PC-9 (cell line): ENCODE data around the gene SUMF2. TPM values are rescaled to one million over a fixed set of nuclear protein-coding genes. Genes with fewer than 3 reads are reported as not detected.

ENCODE experiments used
- BruUV-seq: library from RNA; stranded (reverse); fragments of 400-500 nt; replicated peaks from 2 replicates; lab custom pipeline; 2021; lab: Mats Ljungman, UMichigan
- CTCF ChIA-PET: fragments of 300-600 bp; sonication (Branson Sonifier 250); formaldehyde crosslinking; loops from one replicate; lab custom pipeline; 2022; ENCODE audit warnings: antibody characterized with exemption; lab: Charles Lee
- POLR2A ChIA-PET: fragments of 300-600 bp; sonication (Branson Sonifier 250); formaldehyde crosslinking; loops from one replicate; lab custom pipeline; 2022; ENCODE audit warnings: antibody characterized with exemption; ENCODE audit not compliant: unreplicated experiment; lab: Charles Lee
- DNase-seq, 2 experiments: peaks; one replicate each; pipeline versions ENCODE4 v3.0.0 to v3.0.0-alpha.2; 2015 to 2022; ENCODE audit warnings: mixed read lengths in 1 of 2
- H2AFZ ChIP-seq: fragments of 200-600 bp; sonication (generic); 2 replicates; pipeline ENCODE4 v1.8.1; 2017; ENCODE audit warnings: antibody characterized with exemption
- H3F3A ChIP-seq: fragments of 200-600 bp; sonication (generic); 2 replicates; pipeline ENCODE4 v1.8.1; 2017; ENCODE audit warnings: antibody characterized with exemption, mild to moderate bottlenecking, low read depth; ENCODE audit not compliant: insufficient read depth
- H3K27ac ChIP-seq: fragments of 200-600 bp; sonication (generic); 2 replicates; pipeline ENCODE4 v1.6.1; 2016; ENCODE audit warnings: mixed run types
- H3K27me3 ChIP-seq: fragments of 200-600 bp; sonication (generic); 2 replicates; pipeline ENCODE4 v1.6.1; 2016; ENCODE audit warnings: low read depth, mixed run types; ENCODE audit not compliant: insufficient read depth
- H3K36me3 ChIP-seq: fragments of 200-600 bp; sonication (generic); 2 replicates; pipeline ENCODE4 v1.6.1; 2016; ENCODE audit warnings: low read depth, mixed run types
- H3K4me1 ChIP-seq: fragments of 200-600 bp; sonication (generic); replicated peaks from 2 replicates; pipeline ENCODE4 v1.6.1; 2016; ENCODE audit warnings: mixed run types; ENCODE audit not compliant: insufficient read depth
- H3K4me2 ChIP-seq: fragments of 200-600 bp; sonication (generic); 2 replicates; pipeline ENCODE4 v1.6.1; 2017; ENCODE audit warnings: mixed run types
- H3K4me3 ChIP-seq: fragments of 200-600 bp; sonication (generic); 2 replicates; pipeline ENCODE4 v1.6.1; 2016; ENCODE audit warnings: mixed run types
- H3K79me2 ChIP-seq: fragments of 200-600 bp; sonication (generic); 2 replicates; pipeline ENCODE4 v1.6.1; 2017; ENCODE audit warnings: low read depth, mixed run types
- H3K9me2 ChIP-seq: fragments of 200-600 bp; sonication (generic); 2 replicates; pipeline ENCODE4 v1.8.1; 2017; ENCODE audit warnings: mild to moderate bottlenecking; ENCODE audit not compliant: insufficient read depth
- H3K9me3 ChIP-seq: fragments of 200-600 bp; sonication (generic); 2 replicates; pipeline ENCODE4 v1.8.1; 2016; ENCODE audit warnings: low read depth; ENCODE audit not compliant: insufficient read depth
- H4K20me1 ChIP-seq: fragments of 200-600 bp; sonication (generic); 2 replicates; pipeline ENCODE4 v1.8.1; 2017; ENCODE audit not compliant: insufficient read depth
- EZH2 ChIP-seq: fragments of 200-600 bp; sonication (generic); IDR thresholded peaks from 2 replicates; pipeline ENCODE4 v1.8.0; 2017; ENCODE audit warnings: antibody characterized with exemption, low read depth
- intact Hi-C: fragments of 100-400 bp; cut with micrococcal nuclease; formaldehyde crosslinking; loops from one replicate; pipeline ENCODE4 v1.10.0; 2022; ENCODE audit not compliant: unreplicated experiment
- total RNA-seq: library from RNA; stranded (reverse); gene quantifications from 2 replicates; pipeline ENCODE4 v1.2.3, GENCODE V29; 2021
- TF ChIP-seq, protein P1 (sequence below): fragments of 200-600 bp; sonication (generic); conservative IDR thresholded peaks from 2 replicates; pipeline ENCODE4 v1.6.1; 2017; ENCODE audit warnings: mixed run types, antibody characterized with exemption, mild to moderate bottlenecking, moderate library complexity

The SUMF2 gene
- total RNA-seq, 1 experiment from 2014 or later: 256 TPM

DNA sequence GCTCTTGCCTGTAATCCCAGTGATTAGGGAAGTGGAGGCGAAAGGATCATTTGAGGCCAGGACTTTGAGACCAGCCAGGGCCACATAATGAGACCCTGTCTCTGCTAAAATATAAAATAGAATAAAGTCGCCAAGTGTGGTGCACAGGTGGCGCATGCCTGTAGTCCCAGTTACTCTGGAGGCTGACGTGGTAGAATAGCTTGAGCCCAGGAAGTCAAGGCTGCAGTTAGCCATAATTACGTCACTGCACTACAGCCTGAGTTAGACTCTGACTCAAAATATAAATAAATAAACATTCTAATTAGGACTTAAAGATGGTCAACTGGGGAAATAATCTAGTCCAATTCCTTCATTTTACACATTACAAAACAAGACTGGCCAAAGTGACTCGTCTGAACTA is 41.4 kb downstream of the SUMF2 start:
- Histone ChIP-seq H3K9me2 (no peaks in the 10 kb centered on the region), H3K36me3 (peaks cover 45% of the 10 kb centered on the region), H3K27ac (peak overlapping the region; percentile 73), H3K9me3 (no peaks in the 10 kb centered on the region), H2AFZ (peak overlapping the region; percentile 75), H3F3A (peaks cover 49% of the 10 kb centered on the region), H3K4me3 (peak overlapping the region; percentile 74), H3K4me1 (peaks cover 25% of the 10 kb centered on the region), H3K27me3 (no peaks in the 10 kb centered on the region), H3K79me2 (peaks cover 46% of the 10 kb centered on the region), H4K20me1 (peaks cover 50% of the 10 kb centered on the region), H3K4me2 (peak overlapping the region; percentile 84)
- peak; percentile 40 to 79 for DNase-seq
- ChIA-PET CTCF (interaction anchor here (0.7 kb wide), 1 partner anchor 551 kb away, joined by 8 read pairs; no protein-coding TSS in a partner anchor), POLR2A (interaction anchor here (0.7 kb wide), 1 partner anchor 91 kb away, joined by 3 read pairs; no protein-coding TSS in a partner anchor)
- intact Hi-C loops: loop anchor here (5.0 kb wide), 1 partner anchor 43 kb away; the partner anchor contains the start of gene SUMF2
- BruUV-seq: no TSS peak
- no peak for TF ChIP-seq EZH2
- TF ChIP-seq, protein P1, sequence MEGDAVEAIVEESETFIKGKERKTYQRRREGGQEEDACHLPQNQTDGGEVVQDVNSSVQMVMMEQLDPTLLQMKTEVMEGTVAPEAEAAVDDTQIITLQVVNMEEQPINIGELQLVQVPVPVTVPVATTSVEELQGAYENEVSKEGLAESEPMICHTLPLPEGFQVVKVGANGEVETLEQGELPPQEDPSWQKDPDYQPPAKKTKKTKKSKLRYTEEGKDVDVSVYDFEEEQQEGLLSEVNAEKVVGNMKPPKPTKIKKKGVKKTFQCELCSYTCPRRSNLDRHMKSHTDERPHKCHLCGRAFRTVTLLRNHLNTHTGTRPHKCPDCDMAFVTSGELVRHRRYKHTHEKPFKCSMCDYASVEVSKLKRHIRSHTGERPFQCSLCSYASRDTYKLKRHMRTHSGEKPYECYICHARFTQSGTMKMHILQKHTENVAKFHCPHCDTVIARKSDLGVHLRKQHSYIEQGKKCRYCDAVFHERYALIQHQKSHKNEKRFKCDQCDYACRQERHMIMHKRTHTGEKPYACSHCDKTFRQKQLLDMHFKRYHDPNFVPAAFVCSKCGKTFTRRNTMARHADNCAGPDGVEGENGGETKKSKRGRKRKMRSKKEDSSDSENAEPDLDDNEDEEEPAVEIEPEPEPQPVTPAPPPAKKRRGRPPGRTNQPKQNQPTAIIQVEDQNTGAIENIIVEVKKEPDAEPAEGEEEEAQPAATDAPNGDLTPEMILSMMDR: no peak; the same call in 1 of the 2 replicates

DNA sequence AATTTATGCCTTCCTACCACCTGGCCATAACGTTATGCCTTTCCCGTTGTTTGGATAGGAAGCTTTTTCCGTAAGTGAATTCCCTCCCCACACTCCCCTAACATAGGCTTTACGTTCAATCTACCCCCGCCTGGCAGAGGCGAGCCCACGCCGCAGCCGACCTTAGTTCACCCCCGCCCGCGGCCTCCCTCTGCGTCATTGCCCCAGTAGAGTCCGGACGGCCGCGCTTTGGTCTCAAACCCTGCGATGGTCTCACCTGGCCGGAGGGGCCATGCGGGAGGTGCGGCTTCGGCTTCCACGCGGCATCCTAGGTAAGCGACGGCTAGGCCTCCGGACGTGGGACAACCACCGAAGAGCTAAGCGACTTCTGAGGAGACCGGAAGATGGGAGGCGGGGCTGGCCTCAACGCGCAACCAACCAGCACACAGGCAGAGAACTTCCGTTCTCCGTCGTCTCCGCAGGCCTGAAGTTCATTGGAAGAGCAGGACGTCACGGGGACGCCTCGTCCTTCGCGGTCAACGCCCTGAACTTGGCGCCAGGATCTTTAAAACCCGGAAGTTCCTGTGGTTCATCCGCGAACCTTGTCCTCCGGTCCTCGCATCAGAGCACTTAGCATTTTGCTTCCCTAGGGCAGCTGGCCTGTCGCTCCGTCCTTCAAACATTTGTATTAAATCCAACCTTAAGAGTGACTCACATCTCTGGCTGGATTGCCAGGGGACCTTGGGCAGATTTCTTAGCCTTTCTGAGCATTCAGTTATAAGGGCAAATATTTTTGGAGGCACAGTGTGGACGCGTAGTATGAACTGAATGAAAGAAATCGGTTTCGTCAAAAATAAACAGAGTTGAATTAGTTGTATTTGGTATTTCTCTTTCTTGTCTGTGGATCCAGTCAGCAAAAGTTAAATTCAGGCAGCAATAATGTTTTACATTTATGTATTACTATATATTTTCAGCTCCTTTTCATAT is 42.3 kb downstream of the SUMF2 start, which contains the start of gene CHCHD2:
CHCHD2 (minus strand) TSS at position 369 of the 966 bp plus-strand sequence; CDS start at position 306, 63 bp downstream.
- Histone ChIP-seq H3K36me3 (peaks cover 37% of the 10 kb centered on the region), H2AFZ (peak within 1 kb of the TSS; percentile 87), H4K20me1 (peaks cover 41% of the 10 kb centered on the region), H3K27me3 (no peaks in the 10 kb centered on the region), H3K9me2 (no peaks in the 10 kb centered on the region), H3K79me2 (peaks cover 46% of the 10 kb centered on the region), H3K9me3 (no peaks in the 10 kb centered on the region), H3K4me3 (peak within 1 kb of the TSS; percentile 74), H3K4me2 (peak within 1 kb of the TSS; percentile 84), H3F3A (peaks cover 41% of the 10 kb centered on the region), H3K27ac (peak within 1 kb of the TSS; percentile 73), H3K4me1 (peaks cover 25% of the 10 kb centered on the region)
- BruUV-seq: TSS peak; percentile 93
- DNase-seq: peak; percentile 99 to 100
- ChIA-PET POLR2A (interaction anchor here (0.5 to 0.9 kb wide), 6 partner anchors 11 to 979 kb away, joined by 3 to 17 read pairs (median 6); partner anchors contain the start of gene PSPH), CTCF (interaction anchor here (0.6 kb wide), 1 partner anchor 42 kb away, joined by 8 read pairs; no protein-coding TSS in a partner anchor)
- TF ChIP-seq, protein P1: no peak
- TF ChIP-seq EZH2: no peak
- intact Hi-C loops: loop anchor here (1.0 to 5.0 kb wide), 4 partner anchors 32 to 740 kb away; partner anchors contain the start of gene SUMF2

DNA sequence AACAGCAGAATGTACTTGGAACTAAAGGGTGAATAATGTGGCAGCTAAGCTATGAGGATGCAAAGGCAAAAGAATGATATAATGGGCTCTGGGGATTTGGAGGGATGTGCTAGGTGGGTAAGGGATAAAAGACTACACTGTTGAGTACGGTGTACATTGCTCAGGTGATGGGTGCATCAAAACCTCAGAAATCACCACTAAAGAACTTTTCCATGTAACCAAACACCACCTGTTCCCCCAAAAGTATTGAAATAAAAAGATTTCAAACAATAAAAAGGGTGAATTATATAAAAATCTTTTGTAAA is 43.8 kb downstream of the SUMF2 start:
- Histone ChIP-seq H3K27me3 (no peaks in the 10 kb centered on the region), H3F3A (peaks cover 25% of the 10 kb centered on the region), H3K4me1 (peaks cover 25% of the 10 kb centered on the region), H3K4me3 (no peak overlapping the region), H3K4me2 (no peak overlapping the region), H2AFZ (no peak overlapping the region), H3K79me2 (peaks cover 34% of the 10 kb centered on the region), H3K27ac (no peak overlapping the region), H3K36me3 (peaks cover 21% of the 10 kb centered on the region), H3K9me2 (no peaks in the 10 kb centered on the region), H4K20me1 (peaks cover 26% of the 10 kb centered on the region), H3K9me3 (no peaks in the 10 kb centered on the region)
- TF ChIP-seq, protein P1: no peak
- TF ChIP-seq EZH2: no peak
- intact Hi-C loops: loop anchor here (5.0 kb wide), 1 partner anchor 46 kb away; the partner anchor contains the start of gene SUMF2
- ChIA-PET CTCF (no interaction called here), POLR2A (no interaction called here)
- no peak for DNase-seq
- BruUV-seq: no TSS peak
